HT1080 (cell line): Measurements from ENCODE around the gene UPF1. TPM values are rescaled to one million over a fixed set of nuclear protein-coding genes. Genes with fewer than 3 reads are reported as not detected.
"Not testable (repeated sequence)": the region's sequence is repeated elsewhere in the genome, so short reads cannot be mapped to it uniquely, and the experiment has no call there.

ENCODE experiments used
- DNase-seq: peaks from one replicate; pipeline ENCODE4 v3.0.0-alpha.2; 2015; ENCODE audit warnings: low read depth
- total RNA-seq: library from RNA; depleted of rRNA; stranded (reverse); fragments of >200 nt; shearing (Covaris generic); gene quantifications from 2 replicates; pipeline ENCODE4 v1.2.3, GENCODE V29; 2014

UPF1 gene
- total RNA-seq, 1 experiment from 2014 or later = 57.5 TPM

DNA sequence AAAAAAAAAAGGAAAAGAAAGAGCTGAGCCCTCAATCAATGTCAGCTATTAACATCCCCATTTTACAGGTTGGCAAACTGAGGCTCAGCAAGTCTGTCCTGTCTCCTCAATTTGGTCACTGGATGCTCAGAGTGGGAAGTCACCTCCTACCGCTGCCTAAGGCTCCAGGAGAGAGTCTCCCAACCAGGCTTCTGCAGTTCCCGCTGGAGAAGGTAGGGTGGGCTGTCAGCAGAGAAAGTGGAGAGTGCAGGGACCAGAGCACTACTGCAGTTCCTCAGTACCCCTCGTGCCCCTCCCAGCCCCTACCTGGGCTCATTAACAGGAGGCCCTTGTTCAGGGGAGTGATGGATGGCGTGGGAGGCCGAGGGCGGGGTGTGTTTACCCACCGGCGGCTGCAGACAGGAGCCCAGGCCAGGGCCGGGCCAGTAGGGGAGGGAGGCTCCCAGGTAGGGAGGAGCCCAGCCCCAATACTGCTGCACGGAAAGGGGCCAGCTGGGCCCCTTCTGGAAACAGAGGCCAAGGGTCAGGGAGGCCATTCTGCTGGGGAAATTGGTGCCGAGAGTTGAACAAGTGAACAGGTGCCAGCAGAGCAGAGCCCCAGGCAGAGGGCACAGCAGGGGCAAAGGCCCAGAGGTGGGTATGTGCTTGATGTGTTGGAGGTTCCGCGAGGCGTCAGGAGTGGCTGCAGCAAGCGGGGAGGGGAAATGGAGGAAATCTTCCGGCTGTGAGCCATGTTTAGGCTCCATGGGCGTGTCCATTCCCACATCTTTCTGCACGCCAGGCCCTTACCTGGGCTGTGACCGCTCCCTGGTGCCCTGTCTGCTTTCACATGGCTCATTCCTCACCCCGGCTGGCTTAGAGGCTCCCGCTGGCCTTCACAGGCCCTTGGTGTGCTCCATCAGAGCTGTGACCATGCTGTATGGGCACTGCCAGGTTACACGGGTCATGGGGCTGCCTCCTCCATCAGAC is 33.1 kb upstream of the UPF1 start:
- no peak for DNase-seq

DNA sequence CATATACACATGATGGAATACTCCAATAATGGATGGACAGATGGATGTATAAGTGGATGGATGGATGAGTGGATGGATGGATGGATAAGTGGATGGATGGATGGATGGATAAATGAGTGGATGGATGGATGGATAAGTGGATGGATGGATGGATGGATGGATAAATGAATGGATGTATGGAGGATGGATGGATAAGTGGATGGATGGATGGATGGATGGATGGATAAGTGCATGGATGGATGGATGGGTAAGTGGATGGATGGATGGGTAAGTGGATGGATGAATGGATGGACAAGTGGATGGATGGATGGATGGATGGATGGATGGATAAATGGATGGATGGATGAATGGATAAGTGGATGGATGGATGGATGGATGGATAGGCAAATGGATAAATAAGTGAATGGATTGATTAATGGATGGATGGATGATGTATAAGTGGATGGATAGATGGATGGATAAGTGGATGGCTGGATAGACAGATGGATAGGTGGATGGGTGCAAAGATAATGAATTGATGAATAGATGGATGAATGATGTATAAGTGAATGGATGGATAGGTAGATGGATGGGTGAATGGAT is 32.3 kb upstream of the UPF1 start:
- DNase-seq = no peak

DNA sequence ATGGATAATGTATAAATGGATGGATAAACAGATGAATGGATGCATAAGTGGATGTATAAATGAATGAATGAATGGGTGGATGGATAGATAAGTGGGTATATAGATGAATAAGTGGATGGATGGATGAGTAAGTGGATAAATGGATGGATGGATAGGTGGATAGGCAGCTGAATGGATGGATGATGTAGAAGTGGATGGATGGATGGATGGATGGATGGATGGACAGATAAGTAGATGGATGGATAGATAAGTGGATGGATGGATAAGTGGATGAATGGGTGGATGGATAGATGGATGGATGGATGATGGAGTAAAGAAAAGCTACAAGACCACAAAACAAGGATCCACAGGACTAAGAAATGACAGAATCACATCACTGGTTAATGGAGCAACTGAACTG is 31.7 kb upstream of the UPF1 start:
- DNase-seq = no peak

DNA sequence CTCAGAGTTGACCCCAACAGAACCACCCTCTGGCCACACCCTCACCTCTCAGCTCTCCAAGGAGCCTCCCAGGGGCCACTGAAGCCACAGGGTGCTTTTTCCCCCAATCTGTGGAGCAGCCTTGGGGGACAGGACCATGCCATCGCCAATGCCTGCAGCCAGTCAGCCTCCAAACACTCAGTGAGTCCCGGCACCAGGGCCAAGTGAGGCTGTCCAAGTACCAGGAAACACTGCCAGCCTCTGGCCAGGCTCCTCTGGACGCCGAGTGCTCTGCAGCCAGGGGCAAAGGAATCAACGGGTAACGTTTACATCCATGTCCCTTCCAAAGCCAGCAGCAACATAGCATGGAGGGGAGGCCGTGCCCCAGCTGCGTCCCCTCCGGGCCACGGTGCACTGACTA is 31.1 kb upstream of the UPF1 start:
- DNase-seq = no peak

DNA sequence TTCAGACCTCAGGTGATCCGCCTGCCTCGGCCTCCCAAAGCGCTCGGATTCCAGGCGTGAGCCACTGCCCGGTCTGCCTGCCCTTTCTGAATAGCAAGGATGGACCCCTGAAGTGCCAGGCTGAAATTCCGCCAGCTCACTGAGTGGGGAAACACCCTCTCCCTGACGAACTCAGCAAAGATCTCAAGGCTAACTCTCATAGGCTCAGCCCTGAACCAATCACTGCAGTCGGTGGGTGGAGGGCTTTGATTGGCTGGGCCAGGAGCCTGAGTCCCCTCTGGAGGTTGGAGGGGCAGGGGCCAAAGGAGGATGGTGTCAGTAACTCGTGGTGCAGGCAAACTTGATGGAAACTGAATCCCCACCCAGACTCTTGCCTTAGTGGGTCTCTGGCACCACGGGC is 29.4 kb upstream of the UPF1 start:
- DNase-seq = no peak

DNA sequence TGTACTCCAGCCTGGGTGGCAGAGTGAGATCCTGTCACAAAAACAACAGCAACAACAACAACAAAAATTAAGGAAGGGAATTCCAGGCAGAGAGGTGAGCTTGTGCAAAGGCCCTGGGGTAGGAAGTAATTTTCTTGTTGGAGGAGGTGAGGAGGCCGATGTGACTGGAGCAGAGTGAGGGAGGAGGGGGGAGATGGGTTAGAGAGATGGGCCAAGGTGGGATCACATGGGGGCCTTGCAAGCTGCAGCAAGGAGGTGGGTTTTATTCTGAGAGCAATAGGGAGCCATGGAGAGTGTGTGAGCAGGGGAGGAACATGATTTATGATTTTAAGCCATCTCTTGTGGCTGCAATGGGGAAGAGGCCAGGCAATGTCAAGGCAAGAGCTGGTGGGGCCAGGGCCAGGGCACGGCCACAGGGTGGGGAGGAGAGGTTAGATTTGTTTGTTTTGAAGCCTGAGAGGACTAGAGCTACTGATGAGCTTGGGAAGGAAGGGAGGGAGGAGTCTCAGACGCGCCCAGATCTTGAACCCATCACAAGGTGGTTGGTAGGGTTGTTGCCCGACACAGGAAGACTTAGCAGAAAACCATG is 28.1 kb upstream of the UPF1 start:
- no peak for DNase-seq

DNA sequence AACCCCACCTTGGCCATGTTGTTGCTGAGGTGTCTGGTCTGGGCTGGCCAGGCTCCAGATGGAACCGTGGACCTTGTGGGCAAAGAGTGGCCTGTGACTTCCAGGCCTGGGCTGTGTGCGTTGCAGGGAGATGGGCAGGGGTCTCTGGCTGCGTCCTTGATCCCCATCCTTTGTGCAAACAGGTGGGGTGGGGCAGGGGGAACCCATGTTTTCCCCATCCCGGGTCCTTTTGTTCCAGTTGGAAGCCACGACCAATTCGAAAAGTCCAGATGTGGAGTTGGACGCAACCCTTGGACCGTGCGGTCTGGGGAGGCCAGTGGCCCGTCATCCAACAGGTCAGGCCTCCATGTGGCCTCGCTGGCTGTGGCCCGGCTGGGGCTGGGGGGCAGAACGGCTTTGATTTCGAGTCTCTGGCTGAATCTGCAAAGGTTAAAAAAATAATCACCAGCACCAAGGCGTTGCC is 27.6 kb upstream of the UPF1 start:
- DNase-seq = no peak

GRCh38 chr19:18804643-18805042 is 27.1 kb upstream of the UPF1 start:
- no peak for DNase-seq

- DNase-seq = no peak
These were observed 23.9 kb upstream of the UPF1 start for GRCh38 chr19:18807861-18808331.

- DNase-seq = peak; percentile 42
These were observed 22.4 kb upstream of the UPF1 start for GRCh38 chr19:18809149-18809868.

- not testable (repeated sequence) for DNase-seq
These were observed 20.1 kb upstream of the UPF1 start for GRCh38 chr19:18811638-18812037.

DNA sequence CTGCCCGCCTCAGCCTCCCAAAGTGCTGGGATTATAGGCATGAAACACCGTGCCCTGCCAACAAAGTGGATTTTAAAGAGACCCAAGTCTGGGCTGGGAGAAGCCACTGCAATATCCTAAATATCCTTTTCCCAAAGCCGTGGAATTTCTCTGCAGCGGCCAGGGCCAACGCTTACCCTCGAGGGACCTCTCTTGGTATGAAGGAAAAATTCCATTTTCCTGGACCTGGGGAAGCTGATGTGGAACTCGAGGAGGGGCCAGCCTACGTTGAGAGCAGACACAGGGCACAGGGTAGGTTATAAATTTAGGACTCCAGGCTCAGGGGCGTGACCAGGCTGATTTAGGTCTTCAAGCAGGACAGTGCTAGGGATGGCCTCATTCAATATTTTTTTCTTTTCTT is 17.7 kb upstream of the UPF1 start:
- no peak for DNase-seq

DNA sequence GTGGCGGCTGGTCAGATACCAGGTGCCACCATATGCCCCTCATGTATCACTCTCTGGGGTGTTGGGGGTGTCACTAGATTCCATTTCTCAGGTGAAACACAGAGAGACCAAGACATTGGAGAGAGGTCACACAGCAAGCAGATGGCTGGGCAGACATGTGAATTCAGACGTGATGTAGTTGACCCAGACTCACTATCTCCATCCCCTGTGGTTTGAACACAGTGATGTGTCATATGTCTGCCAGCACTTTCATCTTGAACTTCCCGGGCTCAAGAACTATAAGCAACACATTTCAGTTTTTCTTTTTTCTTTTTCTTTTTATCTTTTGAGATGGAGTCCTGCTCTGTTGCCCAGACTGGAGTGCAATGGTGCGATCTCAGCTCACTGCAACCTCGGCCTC is 16.1 kb upstream of the UPF1 start:
- no peak for DNase-seq

DNA sequence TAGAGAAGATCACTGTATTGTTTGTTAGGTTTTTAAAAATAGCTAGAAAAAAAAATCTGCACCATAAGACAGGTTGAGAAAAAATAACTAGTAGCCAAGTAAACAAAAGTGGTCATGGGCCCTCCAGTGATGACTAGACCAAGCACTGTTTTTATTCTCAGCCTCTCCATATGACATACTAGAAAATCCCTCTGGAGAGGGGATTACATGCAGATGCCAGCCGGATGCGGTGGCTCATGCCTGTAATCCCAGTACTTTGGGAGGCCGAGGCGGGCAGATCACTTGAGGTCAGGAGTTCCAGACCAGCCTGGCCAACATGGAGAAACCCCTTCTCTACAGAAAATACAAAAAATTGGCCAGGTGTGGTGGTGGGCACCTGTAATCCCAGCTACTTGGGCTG is 15.1 kb upstream of the UPF1 start:
- not testable (repeated sequence) for DNase-seq

DNA sequence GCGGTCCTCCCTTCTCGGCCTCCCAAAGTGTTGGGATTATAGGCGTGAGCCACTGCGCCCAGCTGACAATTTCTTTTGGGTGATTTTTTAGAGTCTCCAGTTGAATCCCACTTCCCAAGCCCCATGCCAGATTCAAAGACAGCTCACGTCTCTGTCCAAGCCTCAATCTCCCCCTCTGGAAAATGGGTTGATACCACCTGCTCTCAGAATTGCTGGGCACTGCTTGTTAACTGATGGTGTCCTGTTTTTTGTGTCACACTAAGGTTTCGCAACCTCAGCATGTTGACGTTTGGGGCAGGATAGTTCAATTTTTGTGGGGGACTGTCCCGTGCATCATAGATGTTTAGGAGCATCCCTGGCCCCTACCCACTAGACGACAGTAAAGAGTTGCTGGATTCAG is 14.2 kb upstream of the UPF1 start:
- DNase-seq = no peak

DNA sequence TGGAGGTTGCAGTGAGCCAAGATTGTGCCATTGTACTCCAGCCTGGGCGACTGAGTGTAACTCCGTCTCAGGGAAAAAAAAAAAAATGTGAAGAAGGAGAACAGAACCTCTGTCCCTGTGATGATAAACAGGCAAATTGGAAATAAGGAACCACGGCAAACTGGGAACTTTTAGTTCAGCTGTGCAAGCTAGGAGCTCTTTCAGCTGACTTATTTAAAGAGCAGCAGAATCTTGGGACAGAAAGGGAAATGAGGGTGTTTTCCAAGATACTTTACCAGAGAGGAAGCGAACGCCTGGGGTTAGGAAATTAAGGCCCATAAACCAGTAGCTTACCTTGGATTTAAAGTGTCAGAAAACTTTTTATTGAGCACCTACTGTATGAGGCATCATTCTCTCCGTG is 3.0 kb upstream of the UPF1 start:
- DNase-seq = no peak

DNA sequence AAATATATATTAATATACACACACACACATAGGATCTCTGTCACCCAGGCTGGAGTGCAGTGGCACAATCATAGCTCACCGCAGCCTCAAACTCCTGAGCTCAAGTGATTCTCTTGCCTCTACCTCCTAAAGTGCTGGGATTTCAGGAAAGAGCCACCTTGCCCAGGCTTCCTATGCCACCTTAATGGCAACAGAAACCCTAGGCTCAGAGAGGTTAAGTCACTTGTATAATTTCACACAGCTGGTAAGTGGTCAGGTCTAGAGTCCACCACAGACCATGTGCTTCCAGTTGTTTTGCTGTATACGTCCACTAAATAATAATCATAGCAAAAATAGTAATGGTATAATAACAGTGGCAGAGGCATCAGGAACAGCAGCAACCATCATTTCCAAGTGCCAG is 1.3 kb upstream of the UPF1 start:
- DNase-seq = no peak

DNA sequence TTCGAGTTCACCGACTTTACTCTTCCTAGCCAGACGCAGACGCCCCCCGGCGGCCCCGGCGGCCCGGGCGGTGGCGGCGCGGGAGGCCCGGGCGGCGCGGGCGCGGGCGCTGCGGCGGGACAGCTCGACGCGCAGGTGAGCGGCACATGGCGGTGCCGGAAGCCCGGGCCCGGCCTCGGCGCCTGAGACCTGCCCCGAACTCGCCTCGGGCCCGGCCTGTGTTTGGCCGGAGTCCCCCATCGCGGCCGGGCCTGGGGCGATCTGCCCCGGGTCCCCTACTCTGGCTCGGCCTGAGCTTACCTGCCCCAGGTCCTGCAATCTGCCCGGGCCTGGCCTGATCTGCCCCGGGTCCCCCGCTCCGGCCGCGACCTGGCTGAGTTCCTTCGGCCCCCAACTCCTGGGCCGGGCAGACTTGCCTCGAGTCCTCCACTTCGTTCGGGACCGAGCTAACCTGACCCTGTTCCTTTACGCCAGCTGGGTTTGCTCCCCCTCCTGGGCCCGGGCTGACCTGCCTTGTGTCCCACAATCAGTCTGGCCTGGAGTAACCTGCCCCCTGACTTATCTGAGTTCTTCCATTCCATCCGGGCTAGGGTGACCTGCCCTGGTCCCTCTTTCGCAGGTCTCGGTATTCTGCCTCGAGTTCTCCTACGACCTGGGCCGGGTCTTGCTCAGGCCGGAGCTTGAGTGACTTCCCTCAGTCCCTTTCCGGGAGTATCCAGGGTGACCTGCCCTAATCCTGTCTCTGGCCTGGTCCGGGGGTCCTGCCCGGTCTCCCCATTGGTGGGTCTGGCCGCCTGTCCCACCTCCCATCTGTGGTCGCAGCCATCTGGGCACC is 764 bp downstream of the UPF1 start:
- no peak for DNase-seq

GRCh38 chr19:18833141-18833476 is 1.4 kb downstream of the UPF1 start:
- DNase-seq = no peak

DNA sequence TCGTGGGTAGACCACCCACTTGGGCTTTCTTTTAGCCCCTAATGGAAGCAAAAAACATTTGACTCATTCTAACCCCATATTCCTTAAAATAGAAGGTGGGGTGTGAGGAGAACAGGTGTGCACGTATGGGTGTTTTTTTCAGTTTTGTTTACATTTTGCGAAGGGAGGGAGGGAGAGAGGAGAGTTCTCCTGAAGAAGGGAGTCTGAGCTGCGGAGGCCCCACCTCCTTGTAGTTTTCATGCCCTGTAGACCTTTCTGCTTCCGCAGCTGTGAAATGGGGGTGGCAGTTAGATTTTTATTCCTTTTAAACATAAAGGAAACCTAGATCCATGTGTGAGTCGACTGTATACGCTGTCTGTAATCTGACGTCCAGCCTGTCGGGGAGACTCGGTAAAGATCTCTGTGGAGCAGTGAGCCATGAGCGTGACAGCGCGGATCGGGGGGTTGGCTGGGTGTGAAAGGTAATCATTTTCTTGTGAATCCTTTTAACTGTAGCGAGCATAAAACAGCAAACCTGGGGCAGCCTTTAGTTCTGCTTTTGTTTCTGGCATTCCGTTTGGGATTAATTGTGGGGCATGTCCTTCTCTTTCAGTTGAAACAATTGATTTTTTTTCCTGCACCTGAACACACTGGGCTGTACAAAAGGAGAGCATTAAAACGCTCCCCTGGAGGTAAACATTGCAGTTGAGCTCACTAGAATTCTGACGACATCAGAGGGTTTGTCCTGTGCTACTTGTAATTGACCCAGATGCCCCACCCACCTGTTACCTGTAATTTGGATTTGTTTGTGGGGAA is 2.3 kb downstream of the UPF1 start:
- no peak for DNase-seq
